RWPE2 (cell line): ENCODE results near the gene COL12A1.

Experiments used
- ATAC-seq: fragments of 200-7000 bp; cut with Tn5 transposase; 3 replicates; pipeline ENCODE4 v1.9.1; 2021; ENCODE audit warnings: low read depth
- DNase-seq: peaks from one replicate; pipeline ENCODE4 v3.0.0-alpha.2; 2020; ENCODE audit warnings: low spot score
- H3K27ac ChIP-seq: fragments of 450-650 bp; 2 replicates; pipeline ENCODE4 v1.5.1; 2017; ENCODE audit warnings: mild to moderate bottlenecking; ENCODE audit not compliant: poor library complexity, severe bottlenecking
- H3K27me3 ChIP-seq: fragments of 250-450 bp; sonication (Bioruptor Pico); 2 replicates; pipeline ENCODE4 v1.5.1; 2021; ENCODE audit warnings: mild to moderate bottlenecking, moderate library complexity; ENCODE audit not compliant: insufficient read depth, poor library complexity, severe bottlenecking
- H3K36me3 ChIP-seq: fragments of 250-450 bp; sonication (Bioruptor Pico); 2 replicates; pipeline ENCODE4 v1.5.1; 2020; ENCODE audit warnings: low read depth, mild to moderate bottlenecking, moderate library complexity
- H3K4me1 ChIP-seq: fragments of 250-450 bp; sonication (Bioruptor Pico); 2 replicates; pipeline ENCODE4 v1.5.1; 2021; ENCODE audit warnings: mild to moderate bottlenecking, moderate library complexity; ENCODE audit not compliant: insufficient read depth, poor library complexity, severe bottlenecking
- H3K4me3 ChIP-seq: fragments of 250-450 bp; sonication (Bioruptor Pico); 2 replicates; pipeline ENCODE4 v1.5.1; 2021; ENCODE audit warnings: mild to moderate bottlenecking, moderate library complexity; ENCODE audit not compliant: severe bottlenecking
- H3K9me3 ChIP-seq: fragments of 250-450 bp; sonication (Bioruptor Pico); 2 replicates; pipeline ENCODE4 v1.5.1; 2021; ENCODE audit warnings: mild to moderate bottlenecking, moderate library complexity; ENCODE audit not compliant: severe bottlenecking
- TF ChIP-seq, protein P1 (sequence below): fragments of 450-650 bp; IDR thresholded peaks from one replicate; pipeline ENCODE4 v1.5.1; 2017; ENCODE audit warnings: mild to moderate bottlenecking, moderate library complexity; ENCODE audit not compliant: poor library complexity, severe bottlenecking

Gene COL12A1

DNA sequence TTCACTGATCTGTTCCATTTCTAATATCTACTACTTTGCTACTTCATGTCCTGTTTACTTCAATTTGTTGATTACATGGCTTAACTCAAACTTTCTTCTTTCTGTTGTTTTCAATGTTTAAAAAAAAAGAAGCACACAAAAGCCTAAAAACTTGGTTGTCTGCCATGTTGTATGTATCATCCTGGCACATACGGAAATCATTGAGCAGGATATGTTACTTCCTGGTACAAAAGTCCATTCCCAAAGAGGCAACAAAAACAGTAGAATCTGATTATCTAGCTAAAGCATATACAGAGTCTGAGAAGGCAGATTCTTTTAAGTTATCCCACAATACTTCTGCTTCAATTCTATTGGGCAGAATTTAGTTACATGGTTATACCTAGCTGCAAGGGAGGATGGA lies 14.5 kb upstream of the COL12A1 start:
- TF ChIP-seq, protein P1, sequence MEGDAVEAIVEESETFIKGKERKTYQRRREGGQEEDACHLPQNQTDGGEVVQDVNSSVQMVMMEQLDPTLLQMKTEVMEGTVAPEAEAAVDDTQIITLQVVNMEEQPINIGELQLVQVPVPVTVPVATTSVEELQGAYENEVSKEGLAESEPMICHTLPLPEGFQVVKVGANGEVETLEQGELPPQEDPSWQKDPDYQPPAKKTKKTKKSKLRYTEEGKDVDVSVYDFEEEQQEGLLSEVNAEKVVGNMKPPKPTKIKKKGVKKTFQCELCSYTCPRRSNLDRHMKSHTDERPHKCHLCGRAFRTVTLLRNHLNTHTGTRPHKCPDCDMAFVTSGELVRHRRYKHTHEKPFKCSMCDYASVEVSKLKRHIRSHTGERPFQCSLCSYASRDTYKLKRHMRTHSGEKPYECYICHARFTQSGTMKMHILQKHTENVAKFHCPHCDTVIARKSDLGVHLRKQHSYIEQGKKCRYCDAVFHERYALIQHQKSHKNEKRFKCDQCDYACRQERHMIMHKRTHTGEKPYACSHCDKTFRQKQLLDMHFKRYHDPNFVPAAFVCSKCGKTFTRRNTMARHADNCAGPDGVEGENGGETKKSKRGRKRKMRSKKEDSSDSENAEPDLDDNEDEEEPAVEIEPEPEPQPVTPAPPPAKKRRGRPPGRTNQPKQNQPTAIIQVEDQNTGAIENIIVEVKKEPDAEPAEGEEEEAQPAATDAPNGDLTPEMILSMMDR: no peak
- Histone ChIP-seq H3K27ac (no peak overlapping the region), H3K4me3 (no peak overlapping the region), H3K36me3 (no peaks in the 10 kb centered on the region), H3K4me1 (no peaks in the 10 kb centered on the region), H3K9me3 (no peaks in the 10 kb centered on the region), H3K27me3 (no peaks in the 10 kb centered on the region)
- ATAC-seq: no peak
- no peak for DNase-seq

DNA sequence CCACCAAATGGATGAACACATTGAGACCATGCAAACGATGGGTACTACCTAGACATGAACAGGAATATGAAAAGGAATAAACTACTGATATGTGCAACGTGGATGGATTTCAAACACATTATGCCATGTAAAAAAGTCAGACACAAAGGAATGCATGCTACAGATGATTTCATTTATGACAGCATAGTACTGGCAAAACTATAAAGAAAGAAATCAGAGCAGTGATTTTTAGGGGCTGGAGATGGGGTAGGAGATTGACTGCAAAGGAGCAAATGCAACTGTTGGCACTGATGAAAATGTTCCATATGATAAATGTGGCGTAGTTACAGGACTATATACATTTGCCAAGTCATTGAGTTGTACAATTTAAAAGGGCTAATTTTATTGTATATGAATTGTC lies 13.4 kb upstream of the COL12A1 start:
- ATAC-seq: no peak
- Histone ChIP-seq H3K4me1 (no peaks in the 10 kb centered on the region), H3K36me3 (no peaks in the 10 kb centered on the region), H3K9me3 (no peaks in the 10 kb centered on the region), H3K4me3 (no peak overlapping the region), H3K27ac (no peak overlapping the region), H3K27me3 (no peaks in the 10 kb centered on the region)
- no peak for DNase-seq
- TF ChIP-seq, protein P1: no peak

DNA sequence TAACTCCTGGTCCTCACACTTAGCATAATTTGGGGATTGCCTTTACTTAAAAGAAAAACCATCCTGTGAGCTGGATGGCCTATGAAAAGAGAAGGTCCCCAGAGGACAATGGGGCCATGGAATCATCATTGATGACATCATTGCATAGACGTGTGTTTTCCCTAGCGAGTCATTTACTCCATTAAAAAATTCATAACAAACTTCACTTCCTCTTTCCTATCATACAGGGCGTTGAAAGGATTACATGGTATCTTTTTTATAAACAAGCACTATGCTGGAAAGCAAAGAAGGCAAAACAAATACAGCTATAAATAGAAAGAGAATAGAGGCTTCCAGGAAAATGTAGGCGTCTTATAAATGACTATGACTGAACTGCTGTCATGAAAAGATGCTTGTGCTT lies 11.3 kb upstream of the COL12A1 start:
- Histone ChIP-seq H3K4me1 (no peaks in the 10 kb centered on the region), H3K9me3 (no peaks in the 10 kb centered on the region), H3K36me3 (no peaks in the 10 kb centered on the region), H3K27ac (no peak overlapping the region), H3K4me3 (no peak overlapping the region), H3K27me3 (no peaks in the 10 kb centered on the region)
- no peak for DNase-seq
- TF ChIP-seq, protein P1: no peak
- ATAC-seq: peak; percentile 41; the same call in 1 of the 3 replicates

DNA sequence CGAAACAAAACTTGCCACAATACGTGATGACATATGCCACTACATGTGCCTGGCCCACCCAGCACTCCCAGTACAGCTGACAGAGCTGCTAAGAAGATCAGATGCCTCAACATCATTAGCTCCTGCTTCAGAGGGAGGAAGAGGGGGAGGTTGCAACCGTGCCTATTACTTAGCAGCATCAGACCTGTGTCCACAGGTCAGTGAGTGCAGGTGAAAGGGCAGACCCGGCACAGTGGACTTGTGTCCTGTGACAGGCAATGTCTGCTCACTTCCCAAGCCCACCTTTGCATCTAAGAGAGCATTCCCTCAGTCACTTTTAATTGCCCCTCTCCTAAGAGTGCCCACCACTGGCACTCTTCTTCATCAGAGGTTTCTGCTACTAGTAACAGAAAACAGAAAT lies 9.4 kb upstream of the COL12A1 start:
- no peaks in the 10 kb centered on the region for H3K9me3 ChIP-seq
- H3K27ac ChIP-seq: no peak overlapping the region
- H3K4me3 ChIP-seq: no peak overlapping the region
- TF ChIP-seq, protein P1: no peak
- ATAC-seq: no peak
- no peaks in the 10 kb centered on the region for H3K27me3 ChIP-seq
- no peaks in the 10 kb centered on the region for H3K36me3 ChIP-seq
- H3K4me1 ChIP-seq: no peaks in the 10 kb centered on the region
- DNase-seq: no peak

DNA sequence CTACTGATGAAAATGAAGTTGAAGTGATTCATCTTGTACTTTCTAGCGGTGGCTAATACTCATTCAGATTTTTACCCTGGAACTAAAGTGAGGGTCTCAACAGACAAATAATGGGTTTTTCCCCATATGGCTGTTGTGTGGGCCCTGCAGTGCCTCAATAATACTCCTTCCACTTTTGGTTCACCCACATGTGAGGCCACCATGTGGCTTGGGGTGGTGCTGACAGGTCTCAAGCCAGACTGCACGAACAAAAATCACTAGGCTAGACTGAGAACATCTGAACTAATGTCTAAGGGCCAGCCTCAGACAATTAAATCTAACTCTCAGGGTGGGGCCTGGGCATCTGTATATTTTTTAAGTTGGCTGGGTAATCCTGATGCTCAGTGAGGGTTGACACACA lies 7.9 kb upstream of the COL12A1 start:
- TF ChIP-seq, protein P1: no peak
- Histone ChIP-seq H3K4me1 (no peaks in the 10 kb centered on the region), H3K4me3 (no peak overlapping the region), H3K9me3 (no peaks in the 10 kb centered on the region), H3K27me3 (no peaks in the 10 kb centered on the region), H3K36me3 (no peaks in the 10 kb centered on the region), H3K27ac (no peak overlapping the region)
- ATAC-seq (no peak), DNase-seq (no peak)
